ENCODE measurements around the gene PEX14. TPM values are rescaled to one million over a fixed set of nuclear protein-coding genes. Genes with fewer than 3 reads are reported as not detected.

The PEX14 gene
- total and polyA plus RNA-seq, 10 of the 15 experiments (the other 5 are each of a cell fraction or from before 2014, with no cell fraction given), result 1.4 to 23.2 (median 12.0) TPM

DNA sequence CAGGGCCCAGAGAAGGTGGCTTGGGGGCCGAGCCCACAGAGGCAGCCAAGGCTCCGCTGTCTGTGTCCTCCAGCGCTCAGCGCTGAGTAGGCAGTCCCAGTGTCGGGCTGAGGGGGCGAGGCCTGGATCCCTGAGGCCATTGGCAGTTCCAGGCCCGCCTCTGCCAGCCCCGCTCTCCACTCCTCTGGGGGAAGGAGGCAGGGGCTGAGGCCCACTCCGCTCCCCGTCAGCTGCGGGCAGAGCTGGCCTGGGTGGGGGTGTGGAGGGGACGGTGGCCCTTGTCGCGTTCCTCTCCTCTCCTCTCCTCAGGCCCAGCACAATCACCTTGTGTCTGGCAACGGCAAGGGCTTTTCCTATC lies 188.9 kb downstream of the PEX14 start:
- TF ChIP-seq GABPA (IDR thresholded peaks at IDR 0.05; ENCODE audit: low read depth) (no peak), KLF5 (IDR thresholded peaks at IDR 0.05; ENCODE audit: partially characterized antibody) (no peak), JUNB (IDR thresholded peaks at IDR 0.05) (no peak), POLR2AphosphoS2 (IDR thresholded peaks at IDR 0.05; ENCODE audit: low read depth, low read length) (no peak), SMARCA5 (IDR thresholded peaks at IDR 0.05) (no peak), ZNF622 (IDR thresholded peaks at IDR 0.05) (no peak), SP1 (IDR thresholded peaks at IDR 0.05; ENCODE audit: low read depth, low read length) (no peak)
- BruUV-seq (replicated peaks), result no TSS peak
- Histone ChIP-seq H3K4me2 (ENCODE audit: control insufficient read depth, insufficient read depth) (no peak overlapping the region), H3K9me3 (replicated peaks; ENCODE audit: control insufficient read depth, insufficient read depth, low read length) (no peaks in the 10 kb centered on the region), H3K79me2 (ENCODE audit: control insufficient read depth, insufficient read depth, low read length) (no peaks in the 10 kb centered on the region), H2AFZ (ENCODE audit: control insufficient read depth, low read depth, low read length) (no peak overlapping the region), H3K36me3 (ENCODE audit: control insufficient read depth in 2 of 2, insufficient read depth in 2 of 2, low read length in 1 of 2) (peaks cover 0 to 15% of the 10 kb centered on the region in 2 experiments; a peak in 2 of 4 replicates), H3K27me3 (replicated peaks in 1 of 2; ENCODE audit: control insufficient read depth in 2 of 2, insufficient read depth in 2 of 2, low read length in 1 of 2) (no peaks in the 10 kb centered on the region), H3K27ac (ENCODE audit: control insufficient read depth, insufficient read depth) (no peak overlapping the region), H3K4me3 (no peak overlapping the region), H3K4me1 (ENCODE audit: control insufficient read depth, insufficient read depth, low read length) (no peaks in the 10 kb centered on the region), H3K9ac (ENCODE audit: control insufficient read depth, insufficient read depth, low read length) (no peak overlapping the region), H4K20me1 (ENCODE audit: control insufficient read depth, insufficient read depth) (no peaks in the 10 kb centered on the region)
- 81% methylated on average over 12 of the region's 15 CpGs for WGBS (ENCODE audit: insufficient coverage, insufficient replicate concordance, low lambda C conversion rate, missing lambda C conversion rate)
- ChIA-PET RAD21 (ENCODE audit: unreplicated experiment) (no interaction called here), CTCF (no interaction called here), SMC1A (ENCODE audit: uncharacterized antibody, unreplicated experiment) (no interaction called here), POLR2A (no interaction called here)
- ATAC-seq (no peak; the same call in 2 of the 3 replicates), FAIRE-seq (no peak), DNase-seq (ENCODE audit: low read depth, low spot score) (no peak)
- in situ Hi-C loops (cut with MboI), result no loop called here
- intact Hi-C loops (cut with micrococcal nuclease; ENCODE audit: unreplicated experiment), result no loop called here

DNA sequence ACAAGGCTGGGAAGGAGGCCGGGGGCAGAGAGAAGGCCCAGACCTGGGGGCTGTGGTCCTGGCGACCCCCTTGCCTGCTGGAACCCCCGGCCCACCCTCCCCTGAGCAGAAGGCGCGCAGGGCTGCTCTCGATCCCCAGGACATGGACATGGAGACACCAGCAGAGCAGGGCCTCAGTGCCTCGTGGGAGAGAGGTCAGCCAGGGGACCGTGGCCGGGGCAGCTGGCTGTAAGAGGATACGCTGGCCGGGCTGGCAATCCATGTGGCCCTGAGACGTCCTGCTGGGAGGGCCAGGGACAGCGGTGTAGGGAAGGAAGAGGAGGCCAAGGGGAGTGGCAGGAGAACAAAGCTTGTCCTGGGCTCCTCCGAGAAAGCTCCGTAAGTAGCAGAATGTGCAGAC lies 189.5 kb downstream of the PEX14 start:
- TF ChIP-seq, protein P1, sequence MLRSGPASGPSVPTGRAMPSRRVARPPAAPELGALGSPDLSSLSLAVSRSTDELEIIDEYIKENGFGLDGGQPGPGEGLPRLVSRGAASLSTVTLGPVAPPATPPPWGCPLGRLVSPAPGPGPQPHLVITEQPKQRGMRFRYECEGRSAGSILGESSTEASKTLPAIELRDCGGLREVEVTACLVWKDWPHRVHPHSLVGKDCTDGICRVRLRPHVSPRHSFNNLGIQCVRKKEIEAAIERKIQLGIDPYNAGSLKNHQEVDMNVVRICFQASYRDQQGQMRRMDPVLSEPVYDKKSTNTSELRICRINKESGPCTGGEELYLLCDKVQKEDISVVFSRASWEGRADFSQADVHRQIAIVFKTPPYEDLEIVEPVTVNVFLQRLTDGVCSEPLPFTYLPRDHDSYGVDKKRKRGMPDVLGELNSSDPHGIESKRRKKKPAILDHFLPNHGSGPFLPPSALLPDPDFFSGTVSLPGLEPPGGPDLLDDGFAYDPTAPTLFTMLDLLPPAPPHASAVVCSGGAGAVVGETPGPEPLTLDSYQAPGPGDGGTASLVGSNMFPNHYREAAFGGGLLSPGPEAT (IDR thresholded peaks at IDR 0.05; ENCODE audit: low read depth), result no peak
- TF ChIP-seq, protein P2, sequence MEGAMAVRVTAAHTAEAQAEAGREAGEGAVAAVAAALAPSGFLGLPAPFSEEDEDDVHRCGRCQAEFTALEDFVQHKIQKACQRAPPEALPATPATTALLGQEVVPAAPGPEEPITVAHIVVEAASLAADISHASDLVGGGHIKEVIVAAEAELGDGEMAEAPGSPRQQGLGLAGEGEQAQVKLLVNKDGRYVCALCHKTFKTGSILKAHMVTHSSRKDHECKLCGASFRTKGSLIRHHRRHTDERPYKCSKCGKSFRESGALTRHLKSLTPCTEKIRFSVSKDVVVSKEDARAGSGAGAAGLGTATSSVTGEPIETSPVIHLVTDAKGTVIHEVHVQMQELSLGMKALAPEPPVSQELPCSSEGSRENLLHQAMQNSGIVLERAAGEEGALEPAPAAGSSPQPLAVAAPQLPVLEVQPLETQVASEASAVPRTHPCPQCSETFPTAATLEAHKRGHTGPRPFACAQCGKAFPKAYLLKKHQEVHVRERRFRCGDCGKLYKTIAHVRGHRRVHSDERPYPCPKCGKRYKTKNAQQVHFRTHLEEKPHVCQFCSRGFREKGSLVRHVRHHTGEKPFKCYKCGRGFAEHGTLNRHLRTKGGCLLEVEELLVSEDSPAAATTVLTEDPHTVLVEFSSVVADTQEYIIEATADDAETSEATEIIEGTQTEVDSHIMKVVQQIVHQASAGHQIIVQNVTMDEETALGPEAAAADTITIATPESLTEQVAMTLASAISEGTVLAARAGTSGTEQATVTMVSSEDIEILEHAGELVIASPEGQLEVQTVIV (IDR thresholded peaks at IDR 0.05; ENCODE audit: borderline replicate concordance, partially characterized antibody), result no peak
- TF ChIP-seq ZNF622 (IDR thresholded peaks at IDR 0.05), result no peak
- TF ChIP-seq, protein P3, sequence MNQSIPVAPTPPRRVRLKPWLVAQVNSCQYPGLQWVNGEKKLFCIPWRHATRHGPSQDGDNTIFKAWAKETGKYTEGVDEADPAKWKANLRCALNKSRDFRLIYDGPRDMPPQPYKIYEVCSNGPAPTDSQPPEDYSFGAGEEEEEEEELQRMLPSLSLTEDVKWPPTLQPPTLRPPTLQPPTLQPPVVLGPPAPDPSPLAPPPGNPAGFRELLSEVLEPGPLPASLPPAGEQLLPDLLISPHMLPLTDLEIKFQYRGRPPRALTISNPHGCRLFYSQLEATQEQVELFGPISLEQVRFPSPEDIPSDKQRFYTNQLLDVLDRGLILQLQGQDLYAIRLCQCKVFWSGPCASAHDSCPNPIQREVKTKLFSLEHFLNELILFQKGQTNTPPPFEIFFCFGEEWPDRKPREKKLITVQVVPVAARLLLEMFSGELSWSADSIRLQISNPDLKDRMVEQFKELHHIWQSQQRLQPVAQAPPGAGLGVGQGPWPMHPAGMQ (IDR thresholded peaks at IDR 0.05; ENCODE audit: borderline replicate concordance), result no peak
- no peak for TF ChIP-seq MYB (IDR thresholded peaks at IDR 0.05; ENCODE audit: borderline replicate concordance, low read depth, low read length)
- TF ChIP-seq KAT2A (conservative IDR thresholded peaks at IDR 0.05; ENCODE audit: control insufficient read depth, low read depth, low read length), result no peak
- Histone ChIP-seq H3K79me2 (ENCODE audit: control insufficient read depth, insufficient read depth, low read length) (no peaks in the 10 kb centered on the region), H3K9me3 (replicated peaks; ENCODE audit: control insufficient read depth, insufficient read depth, low read length) (no peaks in the 10 kb centered on the region), H3K4me2 (ENCODE audit: control insufficient read depth, insufficient read depth) (no peak overlapping the region), H4K20me1 (ENCODE audit: control insufficient read depth, insufficient read depth) (no peaks in the 10 kb centered on the region), H3K4me1 (ENCODE audit: control insufficient read depth, insufficient read depth, low read length) (no peaks in the 10 kb centered on the region), H3K27ac (ENCODE audit: control insufficient read depth, insufficient read depth) (no peak overlapping the region), H3K36me3 (ENCODE audit: control insufficient read depth in 2 of 2, insufficient read depth in 2 of 2, low read length in 1 of 2) (peaks cover 0 to 11% of the 10 kb centered on the region in 2 experiments; a peak in 2 of 4 replicates), H3K27me3 (replicated peaks in 1 of 2; ENCODE audit: control insufficient read depth in 2 of 2, insufficient read depth in 2 of 2, low read length in 1 of 2) (no peaks in the 10 kb centered on the region), H3K9ac (ENCODE audit: control insufficient read depth, insufficient read depth, low read length) (no peak overlapping the region), H2AFZ (ENCODE audit: control insufficient read depth, low read depth, low read length) (no peak overlapping the region), H3K4me3 (no peak overlapping the region)
- POLR2A ChIA-PET, result no interaction called here
- SMC1A ChIA-PET (ENCODE audit: uncharacterized antibody, unreplicated experiment), result no interaction called here
- RAD21 ChIA-PET (ENCODE audit: unreplicated experiment), result no interaction called here
- ATAC-seq (no peak), DNase-seq (ENCODE audit: low read depth, low spot score) (no peak), FAIRE-seq (no peak)
- in situ Hi-C loops (cut with MboI) (no loop called here), intact Hi-C loops (cut with micrococcal nuclease; ENCODE audit: unreplicated experiment) (no loop called here)
- BruUV-seq (replicated peaks), result no TSS peak
- WGBS (ENCODE audit: insufficient coverage, insufficient replicate concordance, low lambda C conversion rate, missing lambda C conversion rate), result 68% methylated on average over 14 of the region's 15 CpGs
- CTCF ChIA-PET, result no interaction called here
